H1 (cell line): ENCODE results near the gene GBP5. TPM values are rescaled to one million over a fixed set of nuclear protein-coding genes. Genes with fewer than 3 reads are reported as not detected.

Experiments
- CTCF ChIA-PET: fragments of 300-600 bp; sonication (Branson Sonifier 250); formaldehyde crosslinking; loops from one replicate; lab custom pipeline; 2021; ENCODE audit not compliant: partially characterized antibody; lab: Charles Lee
- POLR2A ChIA-PET: fragments of 300-600 bp; sonication (Branson Sonifier 250); formaldehyde crosslinking; loops from one replicate; lab custom pipeline; 2021; ENCODE audit warnings: inconsistent platforms; ENCODE audit not compliant: partially characterized antibody; lab: Charles Lee
- DNase-seq, 2 experiments: peaks; one replicate each; pipeline versions ENCODE4 v3.0.0 to v3.0.0-alpha.2; 2010 to 2022; ENCODE audit warnings: low spot score in 2 of 2, low read depth in 1 of 2, mixed read lengths in 1 of 2
- FAIRE-seq: peaks from 2 replicates; lab custom pipeline; 2011; peaks lifted over from hg19 to GRCh38; lab: Jason Lieb, UNC
- H2AFZ ChIP-seq: 2 replicates; pipeline ENCODE4 v1.8.1; 2012; ENCODE audit warnings: low read length, inconsistent platforms
- H2AK5ac ChIP-seq: 2 replicates; pipeline ENCODE4 v1.6.1; 2013; ENCODE audit warnings: low read depth, low read length
- H2BK120ac ChIP-seq: replicated peaks from 2 replicates; pipeline ENCODE3; 2013; ENCODE audit warnings: low read depth, low read length, inconsistent platforms
- H2BK12ac ChIP-seq: 2 replicates; pipeline ENCODE4 v1.6.1; 2013; ENCODE audit warnings: low read depth, low read length
- H2BK15ac ChIP-seq: 2 replicates; pipeline ENCODE4 v1.6.1; 2013; ENCODE audit warnings: low read length
- H2BK20ac ChIP-seq: 2 replicates; pipeline ENCODE4 v1.6.1; 2013; ENCODE audit warnings: low read length
- H2BK5ac ChIP-seq: 2 replicates; pipeline ENCODE4 v1.6.1; 2013; ENCODE audit warnings: low read depth, low read length
- H3K14ac ChIP-seq: 2 replicates; pipeline ENCODE4 v1.6.1; 2013; ENCODE audit warnings: inconsistent platforms; ENCODE audit not compliant: insufficient read length
- H3K18ac ChIP-seq: 2 replicates; pipeline ENCODE4 v1.6.1; 2013; ENCODE audit warnings: low read length; ENCODE audit errors: extremely low read depth
- H3K23ac ChIP-seq: 2 replicates; pipeline ENCODE4 v1.6.1; 2013; ENCODE audit warnings: inconsistent platforms; ENCODE audit not compliant: insufficient read length
- H3K23me2 ChIP-seq: 2 replicates; pipeline ENCODE4 v1.6.1; 2013; ENCODE audit warnings: low read depth, low read length
- H3K27ac ChIP-seq: 2 replicates; pipeline ENCODE4 v1.6.1; 2011; ENCODE audit warnings: low read depth, low read length, inconsistent platforms
- H3K27me3 ChIP-seq, 4 experiments: replicated peaks in 1 of 4; 1 replicate in 1 of 4; 2 replicates in 3 of 4; pipeline versions ENCODE4 v1.6.1 to v1.8.1; 2011 to 2013; ENCODE audit warnings: low read length in 3 of 4, mild to moderate bottlenecking in 3 of 4, inconsistent platforms in 2 of 4, mixed read lengths in 2 of 4, moderate library complexity in 1 of 4; ENCODE audit not compliant: control insufficient read depth in 3 of 4, insufficient read depth in 3 of 4; ENCODE audit errors: extremely low read depth in 1 of 4
- H3K36me3 ChIP-seq, 4 experiments: 2 replicates each; pipeline versions ENCODE4 v1.6.1 to v1.8.1; 2011 to 2013; ENCODE audit warnings: mild to moderate bottlenecking in 4 of 4, low read length in 3 of 4, moderate library complexity in 2 of 4, control low read depth in 1 of 4, inconsistent platforms in 1 of 4; ENCODE audit not compliant: insufficient read depth in 4 of 4, control insufficient read depth in 2 of 4
- H3K4ac ChIP-seq: replicated peaks from 2 replicates; pipeline ENCODE3; 2013; ENCODE audit warnings: low read length, low read depth, mixed read lengths, inconsistent platforms; ENCODE audit not compliant: insufficient read length
- H3K4me1 ChIP-seq, 4 experiments: replicated peaks in 1 of 4; 1 replicate in 1 of 4; 2 replicates in 3 of 4; pipeline versions ENCODE4 v1.6.1 to v1.8.1; 2011 to 2013; ENCODE audit warnings: low read length in 3 of 4, inconsistent platforms in 2 of 4, mixed read lengths in 1 of 4; ENCODE audit not compliant: insufficient read depth in 4 of 4, control insufficient read depth in 3 of 4
- H3K4me2 ChIP-seq, 2 experiments: 2 replicates each; pipeline versions ENCODE4 v1.6.1 to v1.8.1; 2011 to 2013; ENCODE audit warnings: low read depth in 2 of 2, low read length in 2 of 2, control low read depth in 1 of 2, inconsistent platforms in 1 of 2, mild to moderate bottlenecking in 1 of 2; ENCODE audit not compliant: insufficient read depth in 1 of 2
- H3K4me3 ChIP-seq, 4 experiments: fragments of 200-600, 300-600 bp in 1 of 4; sonication (generic), shearing (Covaris generic), sonication (Bioruptor Twin) in 1 of 4; 2 replicates each; pipeline versions ENCODE4 v1.5.1 to v1.8.1; 2011 to 2016; ENCODE audit warnings: low read length in 4 of 4, low read depth in 3 of 4, control low read depth in 2 of 4, inconsistent platforms in 2 of 4, mild to moderate bottlenecking in 2 of 4, mixed read lengths in 1 of 4, moderate library complexity in 1 of 4; ENCODE audit not compliant: insufficient read depth in 2 of 4; ENCODE audit errors: extremely low read depth in 1 of 4
- H3K56ac ChIP-seq: replicated peaks from 2 replicates; pipeline ENCODE3; 2013; ENCODE audit warnings: low read depth, mild to moderate bottlenecking, mixed read lengths, low read length, inconsistent platforms; ENCODE audit not compliant: insufficient read length
- H3K79me1 ChIP-seq: 2 replicates; pipeline ENCODE4 v1.6.1; 2013; ENCODE audit warnings: low read depth, low read length, control low read depth
- H3K79me2 ChIP-seq, 2 experiments: 2 replicates each; pipeline versions ENCODE4 v1.6.1 to v1.8.1; 2012 to 2013; ENCODE audit warnings: low read length in 2 of 2, mild to moderate bottlenecking in 2 of 2, inconsistent platforms in 1 of 2; ENCODE audit not compliant: insufficient read depth in 2 of 2, control insufficient read depth in 1 of 2
- H3K9ac ChIP-seq, 4 experiments: replicated peaks in 1 of 4; 1 replicate in 1 of 4; 2 replicates in 3 of 4; pipeline versions ENCODE4 v1.6.1 to v1.8.1; 2011 to 2013; ENCODE audit warnings: low read depth in 3 of 4, low read length in 3 of 4, control low read depth in 2 of 4, mild to moderate bottlenecking in 2 of 4, moderate library complexity in 2 of 4, inconsistent platforms in 1 of 4; ENCODE audit errors: extremely low read depth in 1 of 4
- H3K9me3 ChIP-seq, 2 experiments: 2 replicates each; pipeline versions ENCODE4 v1.6.1 to v1.8.1; 2012 to 2013; ENCODE audit warnings: mild to moderate bottlenecking in 2 of 2, moderate library complexity in 2 of 2, control low read depth in 1 of 2, inconsistent platforms in 1 of 2, low read depth in 1 of 2, low read length in 1 of 2, mixed read lengths in 1 of 2; ENCODE audit not compliant: insufficient read depth in 2 of 2
- H4K20me1 ChIP-seq, 2 experiments: replicated peaks in 1 of 2; 2 replicates each; pipeline versions ENCODE3 to v1.8.1; 2011 to 2013; ENCODE audit warnings: inconsistent platforms in 2 of 2, low read length in 2 of 2, mild to moderate bottlenecking in 1 of 2; ENCODE audit not compliant: insufficient read depth in 2 of 2, control insufficient read depth in 1 of 2
- H4K5ac ChIP-seq: 2 replicates; pipeline ENCODE4 v1.6.1; 2013; ENCODE audit warnings: low read length, low read depth, mixed read lengths, inconsistent platforms; ENCODE audit not compliant: insufficient read length
- H4K8ac ChIP-seq: 2 replicates; pipeline ENCODE4 v1.8.0; 2013; ENCODE audit warnings: mild to moderate bottlenecking, moderate library complexity, low read length, inconsistent platforms; ENCODE audit not compliant: insufficient read depth; ENCODE audit errors: extremely low read depth
- H4K91ac ChIP-seq: replicated peaks from 2 replicates; pipeline ENCODE3; 2013; ENCODE audit warnings: low read length, mixed read lengths, inconsistent platforms; ENCODE audit not compliant: insufficient read length
- ASH2L ChIP-seq: fragments of 200-600, 300-600 bp; sonication (generic); IDR thresholded peaks from one replicate; pipeline ENCODE4 v1.7.1; 2017; ENCODE audit warnings: low read length
- CEBPB ChIP-seq: IDR thresholded peaks from 2 replicates; pipeline ENCODE4 v1.6.1; 2012; ENCODE audit warnings: low read depth, low read length
- CHD1 ChIP-seq: IDR thresholded peaks from 2 replicates; pipeline ENCODE4 v1.6.1; 2012; ENCODE audit warnings: low read depth, low read length, improper control_type of control experiment
- CHD2 ChIP-seq: IDR thresholded peaks from 2 replicates; pipeline ENCODE4 v1.6.1; 2012; ENCODE audit warnings: low read length, improper control_type of control experiment
- EGR1 ChIP-seq: IDR thresholded peaks from 2 replicates; pipeline ENCODE4 v1.6.1; 2011; ENCODE audit warnings: low read depth, low read length, borderline replicate concordance
- HDAC2 ChIP-seq, 2 experiments: fragments of 300-600 bp in 1 of 2; sonication (generic) in 1 of 2; IDR thresholded peaks; 2 replicates each; pipeline ENCODE4 v1.6.1; 2011 to 2012; ENCODE audit warnings: low read depth in 2 of 2, low read length in 2 of 2, mild to moderate bottlenecking in 2 of 2, moderate library complexity in 2 of 2, borderline replicate concordance in 1 of 2, inconsistent platforms in 1 of 2
- KDM4A ChIP-seq: IDR thresholded peaks from one replicate; pipeline ENCODE4 v1.7.1; 2012; ENCODE audit warnings: low read depth, mild to moderate bottlenecking, moderate library complexity, low read length, inconsistent platforms; ENCODE audit not compliant: severe bottlenecking
- RAD21 ChIP-seq, 2 experiments: IDR thresholded peaks in 1 of 2; conservative IDR thresholded peaks in 1 of 2; 2 replicates each; pipeline ENCODE4 v1.6.1; 2011; ENCODE audit warnings: low read depth in 2 of 2, low read length in 2 of 2, improper control_type of control experiment in 1 of 2, inconsistent platforms in 1 of 2, mild to moderate bottlenecking in 1 of 2, moderate library complexity in 1 of 2
- RFX5 ChIP-seq: IDR thresholded peaks from 2 replicates; pipeline ENCODE4 v1.6.1; 2011; ENCODE audit warnings: low read depth, low read length, improper control_type of control experiment, borderline replicate concordance
- RXRA ChIP-seq: IDR thresholded peaks from 2 replicates; pipeline ENCODE4 v1.6.1; 2011; ENCODE audit warnings: low read depth, mild to moderate bottlenecking, low read length, moderate library complexity; ENCODE audit not compliant: insufficient read depth
- SIX5 ChIP-seq: IDR thresholded peaks from 2 replicates; pipeline ENCODE4 v1.6.1; 2011; ENCODE audit warnings: mild to moderate bottlenecking, low read depth, low read length
- YY1 ChIP-seq: IDR thresholded peaks from 2 replicates; pipeline ENCODE4 v1.6.1; 2011; ENCODE audit warnings: low read depth, mild to moderate bottlenecking, low read length
- WGBS, 2 experiments: shearing (Covaris generic) in 1 of 2; methylation state at CpG; one replicate each; pipeline versions ENCODE4 v1.1.6 to v1.1.7; 2013 to 2015; ENCODE audit warnings: low lambda C conversion rate in 2 of 2, mixed read lengths in 2 of 2, inconsistent platforms in 1 of 2, low coverage in 1 of 2, missing lambda C conversion rate in 1 of 2; ENCODE audit not compliant: insufficient replicate concordance in 2 of 2, insufficient coverage in 1 of 2, insufficient read length in 1 of 2; ENCODE audit errors: extremely low coverage in 1 of 2, missing lambda C conversion rate in 1 of 2; 5-methylcytosine and 5-hydroxymethylcytosine counted together
- polyA plus RNA-seq, 7 experiments: library from polyadenylated mRNA; depleted of rRNA in 3 of 7; stranded (reverse) in 5 of 7; unstranded in 2 of 7; fragments of >200 nt in 5 of 7; fragments of 200-250 nt in 2 of 7; gene quantifications; 1 replicate in 5 of 7; 2 replicates in 1 of 7; 4 replicates in 1 of 7; pipeline versions ENCODE4 v1.2.1 to v1.2.3, GENCODE V29; 2011 to 2013; ENCODE audit warnings: missing spikeins in 2 of 7, mixed read lengths in 2 of 7
- total RNA-seq: library from RNA; stranded (reverse); fragmentation: NEBNext Ultra II Directional; extraction: Animal tissue kit (Norgen Biotek cat#: 25700); gene quantifications from 2 replicates; pipeline ENCODE4 v1.2.1, GENCODE V29; 2021
- TF ChIP-seq, protein P1 (sequence below): IDR thresholded peaks from 2 replicates; pipeline ENCODE4 v1.6.1; 2011; ENCODE audit warnings: low read length, improper control_type of control experiment

GBP5 gene
- total and polyA plus RNA-seq, 2 of the 8 experiments (the other 6 are each of a cell fraction or from before 2014, with no cell fraction given), result not detected

DNA sequence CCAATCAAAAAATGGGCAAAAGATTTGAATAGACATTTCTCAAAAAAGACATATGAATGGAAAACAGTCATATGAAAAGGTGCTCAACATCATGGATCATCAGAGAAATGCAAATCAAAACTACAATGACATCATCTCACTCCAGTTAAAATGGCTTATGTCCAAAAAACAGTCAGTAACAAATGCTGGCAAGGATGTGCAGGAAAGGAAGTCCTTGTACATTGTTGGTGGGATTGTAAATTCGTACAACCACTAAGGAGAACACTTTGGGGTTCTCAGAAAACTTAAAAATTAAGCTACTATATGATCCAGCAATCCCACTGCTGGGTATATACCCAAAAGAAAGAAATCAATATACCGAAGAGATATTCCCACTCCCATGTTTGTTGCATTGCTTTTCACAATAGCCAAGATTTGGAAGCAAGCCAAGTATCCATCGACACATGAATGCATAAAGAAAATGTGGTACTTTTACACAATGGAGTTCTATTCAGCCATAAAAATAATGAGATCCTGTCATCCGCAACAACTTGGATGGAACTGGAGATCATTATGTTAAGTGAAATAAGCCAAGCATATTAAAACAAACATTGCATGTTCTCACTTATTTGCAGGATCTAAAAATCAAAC, 17.9 kb downstream of the GBP5 start:
- no peaks in the 10 kb centered on the region for H4K20me1 ChIP-seq
- H3K36me3 ChIP-seq, result no peaks in the 10 kb centered on the region
- no peak overlapping the region for H2BK120ac ChIP-seq
- no peak overlapping the region for H4K91ac ChIP-seq
- FAIRE-seq, result no peak
- no peak overlapping the region for H3K4me2 ChIP-seq
- H3K4ac ChIP-seq, result no peak overlapping the region
- no peak overlapping the region for H3K23ac ChIP-seq
- ChIA-PET POLR2A (no interaction called here), CTCF (no interaction called here)
- H3K18ac ChIP-seq, result no peak overlapping the region
- no peaks in the 10 kb centered on the region for H3K79me1 ChIP-seq
- H2BK20ac ChIP-seq, result no peak overlapping the region
- 87% methylated on average over 4 of the region's 4 CpGs; no CpG with 5 or more reads in 1 of the 2 experiments for WGBS, 2 experiments
- H2AK5ac ChIP-seq, result no peak overlapping the region
- H3K27ac ChIP-seq, result no peak overlapping the region
- H2BK5ac ChIP-seq, result no peak overlapping the region
- no peak overlapping the region for H3K9ac ChIP-seq
- H3K23me2 ChIP-seq, result no peaks in the 10 kb centered on the region
- no peaks in the 10 kb centered on the region for H3K9me3 ChIP-seq
- H3K4me3 ChIP-seq, result no peak overlapping the region
- no peak overlapping the region for H4K8ac ChIP-seq
- H3K14ac ChIP-seq, result no peak overlapping the region
- no peak overlapping the region for H4K5ac ChIP-seq
- H3K79me2 ChIP-seq, result no peaks in the 10 kb centered on the region
- DNase-seq, result no peak
- H2BK12ac ChIP-seq, result no peak overlapping the region
- no peak overlapping the region for H2BK15ac ChIP-seq
- no peaks in the 10 kb centered on the region for H3K27me3 ChIP-seq
- H2AFZ ChIP-seq, result no peak overlapping the region
- no peak overlapping the region for H3K56ac ChIP-seq
- H3K4me1 ChIP-seq, result no peaks in the 10 kb centered on the region
- TF ChIP-seq, protein P1, sequence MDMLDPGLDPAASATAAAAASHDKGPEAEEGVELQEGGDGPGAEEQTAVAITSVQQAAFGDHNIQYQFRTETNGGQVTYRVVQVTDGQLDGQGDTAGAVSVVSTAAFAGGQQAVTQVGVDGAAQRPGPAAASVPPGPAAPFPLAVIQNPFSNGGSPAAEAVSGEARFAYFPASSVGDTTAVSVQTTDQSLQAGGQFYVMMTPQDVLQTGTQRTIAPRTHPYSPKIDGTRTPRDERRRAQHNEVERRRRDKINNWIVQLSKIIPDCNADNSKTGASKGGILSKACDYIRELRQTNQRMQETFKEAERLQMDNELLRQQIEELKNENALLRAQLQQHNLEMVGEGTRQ, result no peak
- no peak for TF ChIP-seq ASH2L
- no peak for TF ChIP-seq RAD21 (IDR thresholded peaks at IDR 0.05 in 1 of 2, conservative IDR thresholded peaks at IDR 0.05 in 1 of 2; ENCODE audit: low read depth in 2 of 2, low read length in 2 of 2)
- no peak for TF ChIP-seq KDM4A
- TF ChIP-seq CHD2, result no peak
- TF ChIP-seq RFX5, result no peak
- TF ChIP-seq CEBPB, result no peak
- no peak for TF ChIP-seq SIX5
- TF ChIP-seq HDAC2 (IDR thresholded peaks at IDR 0.05; ENCODE audit: borderline replicate concordance in 1 of 2, low read depth in 2 of 2, low read length in 2 of 2), result no peak
- no peak for TF ChIP-seq CHD1
- no peak for TF ChIP-seq EGR1
- no peak for TF ChIP-seq RXRA
- no peak for TF ChIP-seq YY1
